ENCODE measurements around the gene NXPE3. TPM values are rescaled to one million over a fixed set of nuclear protein-coding genes. Genes with fewer than 3 reads are reported as not detected.

NXPE3 gene
- total RNA-seq, 1 donor from 2014 or later = 47.9 TPM

DNA sequence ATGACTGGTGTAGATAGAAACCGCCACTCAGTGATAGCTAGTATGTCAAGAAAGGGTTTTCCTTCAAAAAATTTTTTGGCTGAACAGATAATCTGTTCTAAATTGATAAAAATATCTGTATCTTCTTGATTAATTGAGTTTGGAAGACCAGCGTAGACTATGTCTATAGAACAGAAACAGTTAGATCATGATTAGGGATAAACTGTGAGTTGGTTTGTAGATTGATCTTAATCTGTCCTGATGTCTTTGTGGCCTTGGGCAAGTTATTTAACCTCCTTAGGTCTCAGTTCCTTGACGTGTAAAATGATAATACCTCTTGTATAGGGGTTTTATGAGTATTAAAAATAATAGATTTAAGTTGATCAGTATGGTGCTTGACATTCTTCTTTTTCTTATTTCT lies 75.0 kb downstream of the NXPE3 start:
- H3K4me1 ChIP-seq = peaks cover 73% of the 10 kb centered on the region
- intact Hi-C loops (cut with micrococcal nuclease) = no loop called here

GRCh38 chr3:101854608-101855304 lies 75.7 kb downstream of the NXPE3 start:
- peaks cover 69% of the 10 kb centered on the region for H3K4me1 ChIP-seq
- DNase-seq = no peak
- peaks cover 80% of the 10 kb centered on the region for H3K36me3 ChIP-seq
- no peaks in the 10 kb centered on the region for H3K9me3 ChIP-seq (replicated peaks)
- no peak overlapping the region for H3K27ac ChIP-seq (replicated peaks)
- no peaks in the 10 kb centered on the region for H3K27me3 ChIP-seq (ENCODE audit: low read depth)
- H3K4me3 ChIP-seq = peak overlapping the region; percentile 95
- intact Hi-C loops (cut with micrococcal nuclease) = no loop called here
- no peak for TF ChIP-seq CTCF (IDR thresholded peaks at IDR 0.05; ENCODE audit: borderline replicate concordance)

More for the DNA sequence above, 75.0 kb downstream of the NXPE3 start:
- Histone ChIP-seq H3K9me3 (replicated peaks) (no peaks in the 10 kb centered on the region), H3K27me3 (ENCODE audit: low read depth) (no peaks in the 10 kb centered on the region), H3K36me3 (peaks cover 72% of the 10 kb centered on the region), H3K4me3 (peak overlapping the region; percentile 95), H3K27ac (replicated peaks) (peak overlapping the region; percentile 20)
- no peak for TF ChIP-seq CTCF (IDR thresholded peaks at IDR 0.05; ENCODE audit: borderline replicate concordance)
- no peak for DNase-seq

GRCh38 chr3:101857301-101857741 lies 78.3 kb downstream of the NXPE3 start:
- no peak for TF ChIP-seq CTCF (IDR thresholded peaks at IDR 0.05; ENCODE audit: borderline replicate concordance)
- no peaks in the 10 kb centered on the region for H3K9me3 ChIP-seq (replicated peaks)
- DNase-seq = no peak
- intact Hi-C loops (cut with micrococcal nuclease) = no loop called here
- peak overlapping the region; percentile 5 for H3K4me3 ChIP-seq
- H3K36me3 ChIP-seq = peaks cover 100% of the 10 kb centered on the region
- peak overlapping the region; percentile 11 for H3K27ac ChIP-seq (replicated peaks)
- H3K4me1 ChIP-seq = peaks cover 43% of the 10 kb centered on the region
- no peaks in the 10 kb centered on the region for H3K27me3 ChIP-seq (ENCODE audit: low read depth)

DNA sequence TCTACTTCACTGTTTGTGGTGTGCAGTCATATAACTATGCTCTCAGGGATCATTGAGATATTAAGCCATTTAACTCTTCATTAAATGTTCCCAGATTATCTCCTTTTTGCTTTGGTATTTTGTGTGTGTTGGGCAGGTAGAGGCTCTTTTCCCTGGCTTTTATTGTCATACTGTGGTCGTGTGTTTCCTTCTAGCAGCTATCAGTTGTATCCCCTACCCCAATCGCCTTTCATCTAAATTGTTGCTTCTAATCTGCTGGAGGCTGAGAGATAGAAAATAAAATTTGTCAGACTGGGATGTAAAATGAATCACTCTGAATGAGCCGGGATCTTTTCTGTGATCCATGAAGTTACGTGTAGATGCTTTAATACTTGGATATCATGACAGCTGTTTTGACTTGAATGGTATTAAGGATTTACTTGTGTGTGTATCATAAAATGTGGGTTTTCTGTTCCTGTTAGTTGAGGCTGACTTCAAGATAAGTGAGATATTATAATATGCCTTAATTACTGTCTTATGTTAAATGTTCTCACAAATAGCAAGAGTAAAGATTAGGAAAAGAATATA lies 79.5 kb downstream of the NXPE3 start:
- H3K9me3 ChIP-seq (replicated peaks) = no peaks in the 10 kb centered on the region
- TF ChIP-seq CTCF (IDR thresholded peaks at IDR 0.05; ENCODE audit: borderline replicate concordance) = no peak
- DNase-seq = no peak
- no peaks in the 10 kb centered on the region for H3K27me3 ChIP-seq (ENCODE audit: low read depth)
- peak overlapping the region; percentile 5 for H3K4me3 ChIP-seq
- H3K36me3 ChIP-seq = peaks cover 89% of the 10 kb centered on the region
- intact Hi-C loops (cut with micrococcal nuclease) = no loop called here
- H3K4me1 ChIP-seq = peaks cover 36% of the 10 kb centered on the region
- H3K27ac ChIP-seq (replicated peaks) = no peak overlapping the region

DNA sequence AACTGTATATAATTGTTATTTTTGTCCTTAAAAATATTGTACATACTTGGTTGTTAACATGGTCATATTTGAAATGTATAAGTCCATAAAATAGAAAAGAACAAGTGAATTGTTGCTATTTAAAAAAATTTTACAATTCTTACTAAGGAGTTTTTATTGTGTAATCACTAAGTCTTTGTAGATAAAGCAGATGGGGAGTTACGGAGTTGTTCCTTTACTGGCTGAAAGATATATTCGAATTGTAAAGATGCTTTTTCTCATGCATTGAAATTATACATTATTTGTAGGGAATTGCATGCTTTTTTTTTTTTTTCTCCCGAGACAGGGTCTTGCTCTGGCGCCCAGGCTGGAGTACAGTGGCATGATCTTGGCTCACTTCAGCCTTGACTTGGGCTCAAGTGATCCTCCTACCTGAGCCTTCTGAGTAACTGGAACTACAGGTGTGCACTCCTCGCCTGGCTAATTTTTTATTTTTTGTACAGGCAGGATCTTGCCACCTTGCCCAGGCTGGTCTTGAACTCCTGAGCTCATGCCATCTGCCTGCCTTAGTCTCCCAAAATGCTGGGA lies 81.0 kb downstream of the NXPE3 start:
- intact Hi-C loops (cut with micrococcal nuclease) = no loop called here
- no peak for TF ChIP-seq CTCF (IDR thresholded peaks at IDR 0.05; ENCODE audit: borderline replicate concordance)
- peaks cover 24% of the 10 kb centered on the region for H3K4me1 ChIP-seq
- H3K36me3 ChIP-seq = peaks cover 75% of the 10 kb centered on the region
- H3K27ac ChIP-seq (replicated peaks) = no peak overlapping the region
- no peaks in the 10 kb centered on the region for H3K27me3 ChIP-seq (ENCODE audit: low read depth)
- H3K9me3 ChIP-seq (replicated peaks) = no peaks in the 10 kb centered on the region
- no peak overlapping the region for H3K4me3 ChIP-seq
- no peak for DNase-seq

Measured in left ventricle myocardium inferior (tissue), 1 donor.